A673 (cell line): ENCODE measurements around the gene ERFE. TPM values are rescaled to one million over a fixed set of nuclear protein-coding genes. Genes with fewer than 3 reads are reported as not detected.

ENCODE experiments used
- BruUV-seq: library from RNA; stranded (reverse); fragments of 400-500 nt; replicated peaks from 2 replicates; lab custom pipeline; 2021; lab: Mats Ljungman, UMichigan
- CTCF ChIA-PET: fragments of 300-600 bp; sonication (Branson Sonifier 250); formaldehyde crosslinking; loops from one replicate; lab custom pipeline; 2022; ENCODE audit warnings: antibody characterized with exemption; lab: Charles Lee
- POLR2A ChIA-PET: fragments of 300-600 bp; sonication (Branson Sonifier 250); formaldehyde crosslinking; loops from one replicate; lab custom pipeline; 2022; ENCODE audit warnings: antibody characterized with exemption; ENCODE audit not compliant: low non-redundant PET; lab: Charles Lee
- DNase-seq: peaks from one replicate; pipeline ENCODE4 v3.0.0-alpha.2; 2015; ENCODE audit warnings: low spot score
- H3K27ac ChIP-seq: fragments of 200-600 bp; sonication (generic); 2 replicates; pipeline ENCODE4 v1.5.1; 2016; ENCODE audit warnings: mixed run types, low read depth, mild to moderate bottlenecking, mixed read lengths, antibody characterized with exemption, low read length; ENCODE audit not compliant: poor library complexity, severe bottlenecking
- H3K27me3 ChIP-seq: fragments of 200-600 bp; sonication (generic); replicated peaks from 2 replicates; pipeline ENCODE4 v1.6.1; 2017; ENCODE audit warnings: mixed run types, low read depth, mild to moderate bottlenecking, mixed read lengths, antibody characterized with exemption, low read length; ENCODE audit not compliant: insufficient read depth, poor library complexity
- H3K36me3 ChIP-seq: fragments of 200-600 bp; sonication (generic); 2 replicates; pipeline ENCODE4 v1.6.1; 2016; ENCODE audit warnings: mixed run types, mild to moderate bottlenecking, mixed read lengths, antibody characterized with exemption, low read length; ENCODE audit not compliant: insufficient read depth, poor library complexity, severe bottlenecking
- H3K4me1 ChIP-seq: fragments of 200-600 bp; sonication (generic); 2 replicates; pipeline ENCODE4 v1.6.1; 2017; ENCODE audit warnings: mixed run types, mild to moderate bottlenecking, mixed read lengths, antibody characterized with exemption, low read length; ENCODE audit not compliant: insufficient read depth, poor library complexity, severe bottlenecking
- H3K4me3 ChIP-seq: fragments of 200-600 bp; sonication (generic); 2 replicates; pipeline ENCODE4 v1.5.1; 2016; ENCODE audit warnings: low read depth, mixed run types, mild to moderate bottlenecking, mixed read lengths, low read length; ENCODE audit not compliant: poor library complexity, severe bottlenecking
- H3K9me3 ChIP-seq: fragments of 200-600 bp; sonication (generic); 2 replicates; pipeline ENCODE4 v1.6.1; 2016; ENCODE audit warnings: mixed run types, low read depth, mild to moderate bottlenecking, mixed read lengths, antibody characterized with exemption, low read length; ENCODE audit not compliant: poor library complexity, severe bottlenecking
- CTCF ChIP-seq: fragments of 300-800, 200-600 bp; sonication (generic); conservative IDR thresholded peaks from 2 replicates; pipeline ENCODE4 v1.5.1; 2017; ENCODE audit warnings: low read depth, mild to moderate bottlenecking, antibody characterized with exemption, low read length, moderate library complexity, mixed read lengths
- EZH2 ChIP-seq: fragments of 200-600 bp; sonication (generic); IDR thresholded peaks from 2 replicates; pipeline ENCODE4 v1.6.1; 2017; ENCODE audit warnings: borderline replicate concordance, low read depth, mild to moderate bottlenecking, mixed read lengths, antibody characterized with exemption, low read length; ENCODE audit not compliant: poor library complexity, severe bottlenecking
- intact Hi-C: fragments of 100-400 bp; cut with micrococcal nuclease; formaldehyde crosslinking; loops from one replicate; pipeline ENCODE4 v1.10.0; 2022; ENCODE audit not compliant: unreplicated experiment
- total RNA-seq: library from RNA; stranded (reverse); gene quantifications from 2 replicates; pipeline ENCODE4 v1.2.3, GENCODE V29; 2021

Gene ERFE
- total RNA-seq, 1 experiment from 2014 or later = 6.1 TPM

- ChIA-PET CTCF (no interaction called here), POLR2A (no interaction called here)
Measured at GRCh38 chr2:238216651-238217184, 57.9 kb downstream of the ERFE start.

More at GRCh38 chr2:238216651-238217184, 57.9 kb downstream of the ERFE start:
- Histone ChIP-seq H3K9me3 (peaks cover 4% of the 10 kb centered on the region), H3K4me3 (no peak overlapping the region), H3K27ac (no peak overlapping the region), H3K27me3 (no peaks in the 10 kb centered on the region), H3K36me3 (no peaks in the 10 kb centered on the region), H3K4me1 (no peaks in the 10 kb centered on the region)
- no peak for DNase-seq
- TF ChIP-seq CTCF = no peak
- no peak for TF ChIP-seq EZH2
- intact Hi-C loops = no loop called here
- BruUV-seq = no TSS peak

Other genes starting within 250 kb of the ERFE start
- 49.0 and 51.2 TPM in 2 replicates for gene UBE2F, start 192.0 kb upstream of the ERFE start, total RNA-seq
- gene SCLY, start 98.0 kb upstream of the ERFE start, total RNA-seq = 69.9 and 72.4 TPM in 2 replicates
- gene ESPNL, start 58.6 kb upstream of the ERFE start, total RNA-seq = 0.30 and 0.72 TPM in 2 replicates
- 0.09 TPM in 1 of 2 replicates, not detected in the other for gene KLHL30, start 20.3 kb upstream of the ERFE start, total RNA-seq
- gene ILKAP, start 44.7 kb downstream of the ERFE start, total RNA-seq = 65.1 and 71.6 TPM in 2 replicates
- gene HES6, start 81.1 kb downstream of the ERFE start, total RNA-seq = 17.2 and 26.9 TPM in 2 replicates
- gene PER2, start 129.6 kb downstream of the ERFE start, total RNA-seq = 6.8 and 7.5 TPM in 2 replicates
- gene TRAF3IP1, start 161.5 kb downstream of the ERFE start, total RNA-seq = 23.0 and 24.5 TPM in 2 replicates